ENCODE results near the gene AGK.
"Not testable (repeated sequence)": the region's sequence is repeated elsewhere in the genome, so short reads cannot be mapped to it uniquely, and the experiment has no call there.

Gene AGK

GRCh38 chr7:141686074-141686473 is 134.9 kb downstream of the AGK start:
- no peak for DNase-seq

- no peak for DNase-seq
These were observed 135.5 kb downstream of the AGK start for GRCh38 chr7:141686670-141687069.

GRCh38 chr7:141688043-141688442 is 136.8 kb downstream of the AGK start:
- DNase-seq, result no peak

GRCh38 chr7:141689072-141689825 is 138.0 kb downstream of the AGK start:
- not testable (repeated sequence) for DNase-seq

DNA sequence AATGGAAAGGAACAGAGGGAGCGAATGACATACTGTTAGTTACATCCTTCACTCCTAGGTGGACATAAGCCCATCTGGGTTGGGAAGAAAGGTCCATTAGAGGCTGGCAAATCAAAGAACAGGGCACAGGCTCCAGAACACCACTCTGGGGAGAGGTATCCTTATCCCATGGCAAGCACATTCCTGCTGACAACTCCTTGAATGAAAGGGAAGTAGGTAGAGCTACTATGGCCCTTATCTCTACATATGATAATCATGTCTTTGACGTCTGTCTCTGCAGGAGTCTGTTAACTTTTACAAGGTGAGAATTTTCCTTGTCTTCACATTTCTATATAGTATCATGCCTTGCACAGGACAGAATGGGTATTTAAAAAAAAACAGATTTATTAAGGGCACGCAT is 140.3 kb downstream of the AGK start:
- no peak for DNase-seq

DNA sequence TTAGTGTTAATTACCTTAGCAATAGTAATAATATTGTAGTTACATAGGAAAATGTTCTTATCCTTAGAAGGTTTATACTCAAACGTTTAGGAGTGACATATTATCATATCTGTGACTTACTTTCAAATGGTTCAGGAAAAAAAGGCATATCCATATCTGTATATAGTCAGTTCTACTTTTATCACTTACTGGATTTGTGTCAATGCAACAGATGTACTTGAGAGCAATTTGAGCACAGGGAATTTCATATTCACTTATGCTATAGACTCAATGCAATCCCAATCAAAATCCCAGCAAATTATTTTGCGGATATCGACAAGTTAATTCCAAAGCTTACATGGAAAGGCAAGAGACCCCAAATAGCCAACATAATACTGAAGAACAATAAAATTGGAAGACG is 140.8 kb downstream of the AGK start:
- DNase-seq, result no peak

DNA sequence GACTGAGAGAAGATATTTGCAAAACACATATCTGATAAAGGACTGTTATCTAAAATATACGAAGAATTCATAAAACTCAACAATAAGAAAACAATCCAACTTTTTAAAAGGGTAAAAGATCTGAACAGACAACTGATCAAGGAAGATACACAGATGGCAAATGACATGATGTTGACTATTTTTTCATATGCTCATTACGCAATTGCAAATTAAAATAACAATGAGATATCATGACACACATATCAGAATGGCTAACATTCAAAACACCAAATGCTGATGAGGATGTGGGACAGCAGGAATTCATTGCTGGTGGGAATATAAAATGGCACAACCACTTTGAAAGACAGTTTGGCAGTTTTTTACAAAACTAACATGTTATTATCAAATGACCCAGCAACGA is 141.9 kb downstream of the AGK start:
- DNase-seq, result no peak

- no peak for DNase-seq
These were observed 144.6 kb downstream of the AGK start for GRCh38 chr7:141695803-141696289.

- peak; percentile 31 for DNase-seq
These were observed 145.1 kb downstream of the AGK start for GRCh38 chr7:141696348-141696747.

DNA sequence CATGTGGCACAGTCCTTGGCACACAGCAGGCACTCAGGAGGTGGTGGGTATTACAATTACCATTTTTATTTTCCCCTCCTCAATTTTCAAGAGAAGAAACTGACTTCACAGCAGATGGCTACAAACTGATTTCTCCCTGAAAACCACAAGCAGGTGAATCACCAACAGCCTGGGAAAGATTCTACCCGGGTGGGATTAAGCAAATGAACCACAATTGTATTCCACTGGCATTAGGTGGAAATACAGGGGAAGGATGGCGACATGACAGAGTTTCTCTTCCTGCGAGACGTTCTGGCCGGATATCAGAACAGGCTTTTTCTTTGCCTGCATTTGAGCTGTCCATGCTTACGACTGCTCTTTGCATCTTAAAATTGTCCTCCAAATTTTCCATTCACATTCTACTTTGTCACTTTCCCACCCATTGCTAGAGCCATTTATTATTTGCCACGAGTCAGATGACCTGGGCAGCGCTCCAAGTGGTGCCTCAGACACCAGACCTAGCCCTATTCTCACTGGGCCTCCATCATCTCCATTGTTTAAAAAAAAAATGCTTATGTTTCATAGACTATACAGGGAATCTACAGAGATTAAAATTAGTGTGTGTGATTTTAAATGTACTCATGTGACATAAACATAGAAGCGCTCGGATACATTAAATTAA is 146.1 kb downstream of the AGK start:
- DNase-seq, result no peak

GRCh38 chr7:141698247-141699015 is 147.2 kb downstream of the AGK start:
- DNase-seq, result peak; percentile 59

DNA sequence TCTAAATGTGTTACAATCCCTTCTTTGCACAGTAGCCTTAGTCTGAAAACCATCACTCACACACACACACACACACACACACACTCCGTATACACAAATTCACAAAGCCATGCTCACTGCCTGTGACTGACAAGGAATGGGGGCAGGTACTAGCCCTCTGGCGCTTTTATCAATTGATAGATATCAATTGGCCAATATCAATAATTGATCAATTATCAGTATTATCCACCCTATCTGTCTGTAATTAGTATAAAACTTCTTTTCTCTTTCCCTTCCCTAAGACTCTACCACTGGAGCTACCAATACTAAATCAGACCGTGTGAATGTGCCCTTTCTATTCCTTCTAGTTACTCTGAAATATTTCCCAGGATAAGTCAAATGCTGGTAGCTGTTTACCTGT is 148.7 kb downstream of the AGK start:
- no peak for DNase-seq

DNA sequence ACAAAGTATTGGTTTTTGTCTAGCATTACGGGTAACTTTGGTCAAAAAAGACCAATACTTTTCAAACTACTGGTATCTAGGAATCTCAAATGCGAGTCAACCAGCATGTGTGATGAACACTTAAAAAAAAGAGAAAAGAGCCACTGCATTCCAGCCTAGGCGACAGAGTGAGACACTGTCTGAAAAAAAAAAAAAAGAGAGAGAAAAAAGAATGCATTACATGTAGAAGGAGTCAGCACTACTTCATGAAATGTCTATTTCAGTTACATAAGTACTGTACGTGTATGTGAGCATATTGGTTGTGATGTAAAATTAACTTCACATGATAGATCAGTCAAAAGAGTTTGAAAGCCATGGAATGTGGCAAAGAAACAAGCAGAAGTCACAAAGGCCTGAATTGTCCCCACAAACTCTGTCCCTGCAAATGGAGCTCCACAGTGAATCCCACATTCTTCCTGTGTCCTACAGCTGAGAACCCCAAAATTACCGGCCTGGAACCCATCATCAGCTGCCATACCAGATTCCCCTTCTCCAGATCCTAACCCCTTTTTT is 149.2 kb downstream of the AGK start:
- DNase-seq, result no peak

- DNase-seq, result peak; percentile 19
These were observed 149.7 kb downstream of the AGK start for GRCh38 chr7:141700848-141701371.

GRCh38 chr7:141701489-141702046 is 150.4 kb downstream of the AGK start:
- DNase-seq, result peak; percentile 43

DNA sequence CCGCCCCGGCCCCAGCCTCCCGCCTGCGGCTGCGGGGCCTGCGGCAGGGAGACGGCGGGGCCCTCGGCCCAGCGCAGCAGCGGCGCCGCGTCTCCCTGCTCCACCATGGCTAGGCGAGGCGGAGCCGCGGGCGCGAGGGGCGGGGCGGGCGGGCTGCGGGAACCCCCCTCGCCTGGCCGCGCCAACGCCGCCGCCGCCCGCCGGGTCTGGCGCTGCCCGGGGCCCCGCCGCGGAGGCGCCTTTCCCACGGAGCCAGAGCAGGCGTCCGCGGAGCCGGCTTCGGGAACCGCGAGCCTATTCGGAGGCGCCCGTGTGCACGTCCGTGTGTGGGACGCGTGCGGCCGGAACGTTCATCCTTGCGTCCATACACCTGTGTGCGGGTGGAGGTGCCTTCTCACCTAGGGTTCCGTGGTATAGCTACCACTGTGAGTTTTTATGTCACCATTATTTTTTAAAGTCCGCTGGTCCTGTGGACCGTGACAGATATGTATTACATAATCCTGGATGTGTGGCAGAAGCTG is 150.9 kb downstream of the AGK start, which contains the start of gene DENND11:
TSS of gene DENND11 (minus strand) at position 120 of the 521 bp plus-strand sequence. CDS start at position 107, 13 bp downstream.
- DNase-seq, result peak; percentile 68

- no peak for DNase-seq
These were observed 151.7 kb downstream of the AGK start for GRCh38 chr7:141702892-141703291.

- no peak for DNase-seq
These were observed 152.9 kb downstream of the AGK start for GRCh38 chr7:141704112-141704511.

GRCh38 chr7:141704741-141705140 is 153.5 kb downstream of the AGK start:
- DNase-seq, result no peak

Data from suppressor macrophage treated with lipopolysaccharide for 4 hours (primary cell).